GM18520 (cell line): ENCODE data around the gene VPS16.

Experiments used
- ATAC-seq: cut with Tn5 transposase; IDR thresholded peaks from one replicate; pipeline ENCODE4 v1.9.1; 2021; ENCODE audit not compliant: unreplicated experiment

The VPS16 gene

GRCh38 chr20:2867081-2867864 is 26.7 kb downstream of the VPS16 start:
- ATAC-seq: no peak

DNA sequence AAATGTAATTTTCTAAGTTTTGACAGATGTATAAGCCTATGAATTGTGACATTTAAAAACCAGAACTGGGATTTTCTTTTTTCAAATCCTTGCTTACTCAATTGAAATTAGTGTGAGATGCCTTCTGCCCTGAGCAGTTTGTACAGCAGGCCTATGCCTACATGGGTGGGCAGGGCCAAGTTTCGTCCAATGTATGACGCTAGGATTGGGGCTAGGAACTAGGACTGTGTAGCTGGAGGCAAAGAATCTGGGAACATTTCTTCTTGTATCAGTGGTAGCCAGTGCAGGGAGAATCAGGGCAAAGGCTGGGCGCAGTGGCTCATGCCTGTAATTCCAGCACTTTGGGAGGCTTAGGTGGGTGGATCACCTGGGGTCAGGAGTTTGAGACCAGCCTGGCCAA is 28.8 kb downstream of the VPS16 start:
- no peak for ATAC-seq

- ATAC-seq: no peak
Observed at GRCh38 chr20:2871111-2871465, 30.5 kb downstream of the VPS16 start.

DNA sequence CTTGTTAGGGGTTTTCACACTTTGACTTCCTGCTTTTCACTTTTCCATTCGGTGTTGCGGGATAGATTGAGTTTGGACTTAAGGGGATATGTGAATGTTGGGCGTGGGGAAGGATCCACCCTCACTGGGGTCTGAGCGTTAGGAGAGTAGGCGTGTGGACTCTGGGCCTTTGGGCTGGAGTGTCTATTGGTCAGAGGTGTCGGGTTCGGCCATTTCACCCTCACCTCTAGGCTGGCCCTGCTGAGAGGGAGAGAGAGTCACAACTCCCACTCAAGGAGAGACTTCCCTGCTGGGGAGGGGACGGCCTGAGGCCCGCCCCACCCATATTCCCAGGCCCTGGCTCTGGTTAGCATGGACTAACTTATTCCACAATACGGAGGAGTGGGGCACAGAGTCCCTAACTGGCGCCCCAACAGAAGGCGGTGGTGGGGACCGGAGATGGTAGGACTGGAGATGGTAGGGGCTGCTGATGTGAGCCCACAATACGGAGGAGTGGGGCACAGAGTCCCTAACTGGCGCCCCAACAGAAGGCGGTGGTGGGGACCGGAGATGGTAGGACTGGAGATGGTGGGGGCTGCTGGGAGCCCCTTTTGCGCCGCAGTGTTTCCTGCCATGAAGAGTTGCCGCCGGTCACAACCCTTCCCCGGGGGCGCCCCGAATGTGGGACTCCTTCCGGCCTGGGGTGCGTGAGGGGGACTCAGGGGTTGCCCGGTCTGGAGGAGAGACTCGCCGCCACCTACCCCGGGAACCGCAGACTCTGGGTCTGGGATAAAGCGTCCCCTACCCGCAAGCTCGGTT is 31.3 kb downstream of the VPS16 start:
- no peak for ATAC-seq

DNA sequence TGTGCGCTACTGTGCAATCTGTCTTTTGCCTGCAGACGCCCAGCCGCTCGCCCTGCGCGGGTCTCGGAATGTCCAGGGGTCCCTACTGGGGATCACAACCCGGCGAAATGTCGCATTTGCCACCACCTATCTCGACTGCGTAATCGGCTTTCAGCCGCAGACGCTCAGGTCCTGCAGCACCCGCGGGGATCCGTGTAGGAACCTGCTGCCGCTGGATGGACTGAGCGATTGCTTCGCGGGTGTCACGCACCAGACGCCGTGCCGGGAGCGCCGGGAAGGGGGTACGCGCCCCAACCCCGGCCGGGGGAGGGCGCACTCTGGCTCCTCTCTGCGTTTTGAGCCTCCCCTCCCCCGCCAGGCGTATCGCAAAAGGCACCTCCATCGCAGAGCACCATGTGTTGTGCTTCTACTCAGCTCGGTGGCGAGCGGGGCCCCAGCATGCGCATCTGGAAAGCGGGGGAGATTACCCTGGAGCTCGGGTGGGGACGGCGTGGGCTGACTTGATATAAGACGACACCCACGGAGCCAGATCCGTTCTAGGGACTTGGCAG is 32.0 kb downstream of the VPS16 start:
- no peak for ATAC-seq

- ATAC-seq: peak; percentile 92
Observed at GRCh38 chr20:2873010-2873746, 32.6 kb downstream of the VPS16 start, which contains the start of gene PTPRA. Gene PTPRA (plus strand): TSS chr20:2873481. CDS start chr20:2964278, 90,797 bp downstream.

DNA sequence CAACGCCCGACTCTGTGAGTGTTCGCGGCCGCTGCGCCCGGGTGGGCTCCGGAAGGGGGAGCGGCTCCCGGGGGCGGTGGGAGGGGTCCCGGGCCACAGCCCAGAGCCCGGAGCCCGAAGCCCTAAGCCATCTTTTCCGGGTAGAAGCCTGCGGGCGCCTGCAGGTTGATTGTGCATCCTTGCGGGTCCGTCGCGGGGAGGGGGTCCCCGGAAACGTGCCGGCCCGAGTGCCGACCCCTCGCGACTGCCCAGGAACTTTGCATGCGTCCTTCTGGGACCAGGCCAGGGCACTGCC is 33.1 kb downstream of the VPS16 start:
- ATAC-seq: no peak

GRCh38 chr20:2874456-2874855 is 33.9 kb downstream of the VPS16 start:
- no peak for ATAC-seq

DNA sequence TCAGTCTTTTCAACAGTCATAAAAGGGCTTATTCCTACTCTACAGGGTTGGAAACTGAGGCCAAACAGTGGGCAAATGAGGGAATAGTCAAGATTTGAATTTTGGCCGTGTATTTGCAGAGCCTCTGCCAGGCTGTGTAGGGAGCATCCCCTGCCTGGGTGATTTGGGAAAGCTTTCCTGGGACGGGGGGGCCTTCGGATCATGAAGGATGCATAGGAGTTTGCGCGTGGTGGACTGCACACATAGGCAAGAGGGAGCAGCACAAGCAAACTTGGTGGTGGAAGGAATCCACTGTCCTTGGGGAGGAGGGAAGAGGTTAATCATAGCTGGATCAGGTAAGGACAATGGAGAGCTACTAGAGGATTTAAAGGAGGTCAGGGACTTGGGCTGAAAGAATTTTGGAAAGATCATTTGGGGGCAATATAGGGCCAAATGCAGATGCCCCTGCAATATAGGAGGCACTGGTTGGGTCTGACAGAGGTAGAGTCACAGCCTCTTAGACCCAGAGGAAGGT is 35.2 kb downstream of the VPS16 start:
- ATAC-seq: no peak

GRCh38 chr20:2878515-2878914 is 38.0 kb downstream of the VPS16 start:
- ATAC-seq: no peak

- ATAC-seq: no peak
Observed at GRCh38 chr20:2879146-2879545, 38.6 kb downstream of the VPS16 start.

- ATAC-seq: no peak
Observed at GRCh38 chr20:2880650-2881049, 40.1 kb downstream of the VPS16 start.

- no peak for ATAC-seq
Observed at GRCh38 chr20:2883726-2884637, 43.4 kb downstream of the VPS16 start.

- no peak for ATAC-seq
Observed at GRCh38 chr20:2887715-2888114, 47.2 kb downstream of the VPS16 start.

DNA sequence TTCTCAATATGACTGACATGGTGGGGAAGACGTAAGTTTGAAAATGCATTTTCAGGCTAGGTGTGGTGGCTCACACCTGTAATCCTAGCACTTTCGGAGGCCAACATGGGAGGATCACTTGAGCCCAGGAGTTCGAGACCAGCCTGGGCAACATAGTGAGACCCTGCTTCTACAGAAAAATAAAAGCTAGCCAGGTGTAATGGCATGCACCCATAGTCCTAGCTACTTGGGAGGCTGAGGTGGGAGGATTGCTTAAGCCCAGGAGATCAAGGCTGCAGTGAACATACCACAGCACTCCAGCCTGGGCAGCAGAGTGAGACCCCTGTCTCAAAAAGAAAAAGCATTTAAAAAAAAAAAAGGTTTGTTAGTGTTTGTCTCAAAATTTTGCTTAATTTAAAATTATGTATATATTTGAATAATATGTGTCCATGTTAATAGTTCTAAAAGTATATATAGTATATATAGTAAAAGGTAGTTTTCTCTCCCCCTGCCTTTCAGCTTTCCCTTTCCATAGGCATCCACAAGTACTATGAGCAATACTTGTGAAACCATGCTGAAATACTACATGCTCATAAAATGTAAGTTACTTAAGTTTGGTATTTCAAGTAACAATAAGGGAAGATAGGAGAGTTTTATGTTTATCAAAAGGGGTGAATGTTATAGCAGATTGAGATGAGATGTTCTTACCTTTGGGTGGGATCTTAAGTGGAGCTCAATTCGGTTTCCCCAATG is 47.8 kb downstream of the VPS16 start:
- no peak for ATAC-seq

DNA sequence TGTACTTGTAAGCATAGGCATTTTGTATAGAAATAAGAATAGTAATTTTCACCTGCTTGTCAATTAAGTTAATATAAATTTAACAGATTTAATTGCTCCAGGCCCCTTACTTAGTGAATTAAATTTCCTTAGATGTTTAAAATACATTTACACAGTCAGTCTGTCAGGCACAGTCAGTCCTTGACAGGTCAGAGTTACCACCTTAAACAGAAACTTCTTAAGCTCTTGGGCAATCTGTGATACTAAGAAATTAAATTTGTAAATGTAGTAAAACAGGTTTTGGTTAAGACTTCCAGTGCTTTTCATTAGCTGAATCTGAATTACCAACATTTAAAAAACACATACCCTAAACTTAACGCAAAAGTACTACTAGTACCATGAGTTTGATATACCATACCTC is 48.7 kb downstream of the VPS16 start:
- no peak for ATAC-seq

DNA sequence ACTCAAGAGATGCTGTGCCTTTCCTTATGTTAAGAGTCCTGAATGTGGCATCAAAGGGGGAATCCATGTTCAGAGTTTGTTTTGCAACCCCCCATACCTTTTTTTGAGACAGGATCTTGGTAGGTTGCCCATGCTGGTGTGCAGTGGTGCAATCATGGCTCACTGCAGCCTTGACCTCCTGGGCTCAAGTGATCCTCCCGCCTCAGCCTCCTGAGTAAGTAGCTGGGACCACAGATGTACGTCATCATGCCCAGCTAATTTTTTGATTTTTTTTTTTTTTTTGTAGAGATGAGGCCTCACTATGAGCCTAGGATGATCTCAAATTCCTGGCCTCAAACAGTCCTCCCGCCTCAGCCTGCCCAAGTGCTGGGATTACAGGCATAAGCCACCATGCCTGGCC is 49.3 kb downstream of the VPS16 start:
- ATAC-seq: no peak

- no peak for ATAC-seq
Observed at GRCh38 chr20:2890742-2891141, 50.2 kb downstream of the VPS16 start.

DNA sequence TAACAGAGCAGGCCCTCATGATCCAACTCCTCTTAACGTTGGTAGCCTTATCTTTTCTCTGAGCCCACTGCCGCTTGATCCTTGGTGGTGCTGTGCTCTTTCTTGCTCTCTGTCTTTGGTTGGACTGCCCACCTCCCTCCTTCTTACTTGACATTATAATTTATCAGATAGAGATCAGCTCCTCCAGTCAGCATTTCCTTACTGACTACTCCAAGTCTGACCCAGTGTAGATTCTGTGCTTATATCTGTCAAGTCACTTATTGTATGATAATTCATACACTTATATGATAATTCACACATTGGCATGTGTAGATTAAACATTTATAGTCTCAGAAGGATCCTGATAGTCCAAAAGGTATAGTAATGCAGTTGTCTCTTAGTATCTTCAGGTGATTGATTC is 50.8 kb downstream of the VPS16 start:
- ATAC-seq: no peak

GRCh38 chr20:2892376-2892775 is 51.8 kb downstream of the VPS16 start:
- no peak for ATAC-seq
